ENCODE data around the gene DQX1.

DQX1 gene

GRCh38 chr2:74498500-74499266 lies 27.3 kb downstream of the DQX1 start:
- H3K27ac ChIP-seq, result peak overlapping the region; percentile 27; the same call in 1 of the 2 replicates
- TF ChIP-seq, protein P1, sequence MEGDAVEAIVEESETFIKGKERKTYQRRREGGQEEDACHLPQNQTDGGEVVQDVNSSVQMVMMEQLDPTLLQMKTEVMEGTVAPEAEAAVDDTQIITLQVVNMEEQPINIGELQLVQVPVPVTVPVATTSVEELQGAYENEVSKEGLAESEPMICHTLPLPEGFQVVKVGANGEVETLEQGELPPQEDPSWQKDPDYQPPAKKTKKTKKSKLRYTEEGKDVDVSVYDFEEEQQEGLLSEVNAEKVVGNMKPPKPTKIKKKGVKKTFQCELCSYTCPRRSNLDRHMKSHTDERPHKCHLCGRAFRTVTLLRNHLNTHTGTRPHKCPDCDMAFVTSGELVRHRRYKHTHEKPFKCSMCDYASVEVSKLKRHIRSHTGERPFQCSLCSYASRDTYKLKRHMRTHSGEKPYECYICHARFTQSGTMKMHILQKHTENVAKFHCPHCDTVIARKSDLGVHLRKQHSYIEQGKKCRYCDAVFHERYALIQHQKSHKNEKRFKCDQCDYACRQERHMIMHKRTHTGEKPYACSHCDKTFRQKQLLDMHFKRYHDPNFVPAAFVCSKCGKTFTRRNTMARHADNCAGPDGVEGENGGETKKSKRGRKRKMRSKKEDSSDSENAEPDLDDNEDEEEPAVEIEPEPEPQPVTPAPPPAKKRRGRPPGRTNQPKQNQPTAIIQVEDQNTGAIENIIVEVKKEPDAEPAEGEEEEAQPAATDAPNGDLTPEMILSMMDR (conservative IDR thresholded peaks at IDR 0.05), result no peak

GRCh38 chr2:74497777-74498499 lies 28.1 kb downstream of the DQX1 start:
- TF ChIP-seq, protein P1 (conservative IDR thresholded peaks at IDR 0.05), result no peak
- peak overlapping the region; percentile 27; the same call in 1 of the 2 replicates for H3K27ac ChIP-seq

DNA sequence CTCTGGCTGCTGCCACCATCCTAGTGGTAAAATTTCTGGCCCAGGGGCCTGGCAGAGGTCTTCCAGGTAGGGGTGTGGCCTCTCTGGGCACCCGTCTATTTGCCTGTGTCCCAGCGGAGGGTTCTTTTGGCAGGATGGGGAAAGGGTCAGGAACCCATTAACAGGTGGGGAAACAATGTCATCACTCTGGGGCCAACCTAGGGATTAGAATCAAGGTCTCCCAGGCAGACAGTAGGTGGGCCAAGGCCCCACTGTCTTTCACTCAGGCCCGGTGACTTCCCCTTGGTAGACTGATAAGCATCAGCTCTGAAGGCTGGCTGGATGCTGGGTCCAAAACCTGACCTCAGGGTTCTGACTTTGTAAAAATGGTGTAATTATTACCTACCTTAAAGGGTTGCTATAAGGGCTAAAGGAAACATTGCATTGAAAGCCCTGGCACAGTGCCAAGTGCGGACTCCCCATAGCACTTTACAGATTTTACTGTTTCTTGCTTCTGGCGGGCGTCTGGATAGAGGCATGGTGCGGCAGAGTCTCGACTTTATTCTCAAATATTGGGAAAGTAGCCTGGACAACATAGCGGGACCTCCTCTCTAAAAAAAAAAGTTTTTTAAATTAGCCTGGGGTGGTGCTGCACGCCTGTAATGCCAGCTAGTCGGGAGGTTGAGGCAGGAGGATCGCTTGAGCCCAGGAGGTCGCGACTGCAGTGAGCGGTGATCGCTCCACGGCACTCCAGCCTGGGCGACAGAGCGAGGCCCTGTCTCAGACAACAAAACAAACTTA lies 28.8 kb downstream of the DQX1 start:
- TF ChIP-seq, protein P1 (conservative IDR thresholded peaks at IDR 0.05), result no peak
- H3K27ac ChIP-seq, result peak overlapping the region; percentile 27; the same call in 1 of the 2 replicates

- TF ChIP-seq, protein P1 (conservative IDR thresholded peaks at IDR 0.05), result no peak
- no peak overlapping the region for H3K27ac ChIP-seq
These were observed 30.6 kb downstream of the DQX1 start for GRCh38 chr2:74495440-74495839.

DNA sequence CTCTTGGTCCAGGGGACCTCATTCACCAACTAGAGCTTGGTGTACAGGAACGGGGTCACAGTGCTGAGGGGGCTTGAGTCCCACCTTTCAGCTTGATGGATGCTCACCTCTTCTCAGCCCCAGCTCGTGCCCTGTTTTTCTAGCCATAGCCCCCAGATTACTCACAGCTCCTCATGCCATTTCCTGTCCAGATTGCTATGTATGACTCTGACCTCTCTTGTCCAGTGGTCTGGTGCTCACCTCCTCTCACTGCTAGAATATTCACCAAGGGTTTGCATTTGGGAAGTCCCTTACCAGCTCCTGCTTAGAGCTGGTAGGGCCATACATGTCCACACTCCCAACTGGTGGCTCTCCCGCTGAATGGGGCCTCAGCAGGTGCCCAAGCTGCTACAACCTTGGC lies 32.5 kb downstream of the DQX1 start:
- TF ChIP-seq, protein P1 (conservative IDR thresholded peaks at IDR 0.05), result no peak
- H3K27ac ChIP-seq, result no peak overlapping the region

- TF ChIP-seq, protein P1 (conservative IDR thresholded peaks at IDR 0.05), result no peak
- no peak overlapping the region for H3K27ac ChIP-seq
These were observed 34.1 kb downstream of the DQX1 start for GRCh38 chr2:74491648-74492544.
